SK-N-SH (cell line): Measurements from ENCODE around the gene MLLT6. TPM values are rescaled to one million over a fixed set of nuclear protein-coding genes. Genes with fewer than 3 reads are reported as not detected.

Experiments used
- CTCF ChIA-PET: fragments of 300-600, 350-600 bp; formaldehyde crosslinking; extraction: SDS; loops from one replicate; lab custom pipeline; 2021; lab: Yijun Ruan, JAX
- POLR2A ChIA-PET: fragments of 350-600 bp; sonication (Branson Sonifier 250); formaldehyde crosslinking; extraction: SDS; loops from one replicate; lab custom pipeline; 2020; ENCODE audit warnings: antibody characterized with exemption, inconsistent platforms; lab: Yijun Ruan, JAX
- DNase-seq: peaks from one replicate; pipeline ENCODE4 v3.0.0; 2012
- H2AFZ ChIP-seq: fragments of 200-600 bp; sonication (generic); 2 replicates; pipeline ENCODE4 v1.8.1; 2016; ENCODE audit warnings: antibody characterized with exemption, mild to moderate bottlenecking, low read depth
- H3F3A ChIP-seq: fragments of 200-600 bp; sonication (generic); replicated peaks from 2 replicates; pipeline ENCODE3; 2016; ENCODE audit warnings: antibody characterized with exemption, mild to moderate bottlenecking; ENCODE audit not compliant: insufficient read depth
- H3K27ac ChIP-seq, 2 experiments: fragments of 200-500 bp in 1 of 2; fragments of 200-600 bp in 1 of 2; sonication (Bioruptor generic) in 1 of 2; sonication (generic), shearing (Covaris generic) in 1 of 2; 2 replicates each; pipeline versions ENCODE4 v1.5.1 to v1.6.1; 2014 to 2016; ENCODE audit warnings: low read depth in 2 of 2, inconsistent platforms in 1 of 2, low read length in 1 of 2, mild to moderate bottlenecking in 1 of 2, mixed read lengths in 1 of 2
- H3K27me3 ChIP-seq: fragments of 200-600 bp; sonication (generic), shearing (Covaris generic); 2 replicates; pipeline ENCODE4 v1.6.1; 2016; ENCODE audit warnings: mixed run types; ENCODE audit not compliant: insufficient read depth
- H3K36me3 ChIP-seq, 2 experiments: fragments of 200-500 bp in 1 of 2; fragments of 200-600 bp in 1 of 2; sonication (Bioruptor generic) in 1 of 2; sonication (generic) in 1 of 2; replicated peaks in 1 of 2; 2 replicates each; pipeline versions ENCODE3 to v1.5.1; 2014 to 2016; ENCODE audit warnings: low read length in 1 of 2, mild to moderate bottlenecking in 1 of 2; ENCODE audit not compliant: insufficient read depth in 2 of 2, control insufficient read depth in 1 of 2
- H3K4me1 ChIP-seq, 2 experiments: fragments of 200-500 bp in 1 of 2; fragments of 200-600 bp in 1 of 2; sonication (Bioruptor generic) in 1 of 2; sonication (generic), shearing (Covaris generic) in 1 of 2; 2 replicates each; pipeline versions ENCODE4 v1.5.1 to v1.6.1; 2014 to 2016; ENCODE audit warnings: low read depth in 1 of 2, low read length in 1 of 2, mixed run types in 1 of 2; ENCODE audit not compliant: insufficient read depth in 2 of 2, control insufficient read depth in 1 of 2
- H3K4me2 ChIP-seq: fragments of 200-600 bp; sonication (generic), shearing (Covaris generic); 2 replicates; pipeline ENCODE4 v1.6.1; 2017; ENCODE audit warnings: mixed run types
- H3K4me3 ChIP-seq, 2 experiments: fragments of 200-500 bp in 1 of 2; fragments of 200-600 bp in 1 of 2; sonication (Bioruptor generic) in 1 of 2; sonication (generic), shearing (Covaris generic) in 1 of 2; 2 replicates each; pipeline versions ENCODE4 v1.5.1 to v1.8.1; 2014 to 2016; ENCODE audit warnings: low read depth in 2 of 2, inconsistent platforms in 1 of 2, low read length in 1 of 2, mild to moderate bottlenecking in 1 of 2, mixed read lengths in 1 of 2, moderate library complexity in 1 of 2
- H3K79me2 ChIP-seq: fragments of 200-600 bp; sonication (generic); 2 replicates; pipeline ENCODE4 v1.8.1; 2017; ENCODE audit warnings: mild to moderate bottlenecking; ENCODE audit not compliant: insufficient read depth
- H3K9ac ChIP-seq: fragments of 200-600 bp; sonication (generic); 2 replicates; pipeline ENCODE4 v1.6.1; 2017; ENCODE audit warnings: mixed run types
- H3K9me2 ChIP-seq: fragments of 200-600 bp; sonication (generic); 2 replicates; pipeline ENCODE4 v1.6.1; 2017; ENCODE audit warnings: mixed run types
- H3K9me3 ChIP-seq: fragments of 200-600 bp; sonication (generic); 2 replicates; pipeline ENCODE4 v1.6.1; 2017; ENCODE audit warnings: mixed run types, mild to moderate bottlenecking, moderate library complexity
- H4K20me1 ChIP-seq: fragments of 200-600 bp; sonication (generic); 2 replicates; pipeline ENCODE4 v1.6.1; 2017; ENCODE audit warnings: mild to moderate bottlenecking, mixed run types; ENCODE audit not compliant: insufficient read depth
- CHD2 ChIP-seq: fragments of 150-350 bp; IDR thresholded peaks from 2 replicates; pipeline ENCODE4 v1.6.1; 2018; ENCODE audit warnings: low read length; ENCODE audit not compliant: partially characterized antibody
- CTCF ChIP-seq: fragments of 200-600 bp; sonication (generic); IDR thresholded peaks from 2 replicates; pipeline ENCODE4 v1.6.1; 2017; ENCODE audit warnings: antibody characterized with exemption, mild to moderate bottlenecking, moderate library complexity
- EZH2phosphoT487 ChIP-seq: fragments of 200-600 bp; sonication (generic); IDR thresholded peaks from 2 replicates; pipeline ENCODE4 v1.6.1; 2017; ENCODE audit warnings: low read depth, mixed run types, mild to moderate bottlenecking, antibody characterized with exemption, moderate library complexity, borderline replicate concordance
- FOXJ3 ChIP-seq: sonication (generic); formaldehyde crosslinking; IDR thresholded peaks from 2 replicates; pipeline ENCODE4 v1.5.1; 2020; ENCODE audit warnings: mild to moderate bottlenecking, missing genetic modification reagents
- GABPA ChIP-seq: IDR thresholded peaks from 2 replicates; pipeline ENCODE4 v1.4.0; 2012; ENCODE audit warnings: low read depth, mild to moderate bottlenecking
- GATA2 ChIP-seq: sonication (generic); formaldehyde crosslinking; IDR thresholded peaks from 2 replicates; pipeline ENCODE4 v1.5.0; 2020; ENCODE audit warnings: mild to moderate bottlenecking, missing genetic modification reagents
- IRF3 ChIP-seq: fragments of 150-350 bp; IDR thresholded peaks from 2 replicates; pipeline ENCODE4 v1.6.1; 2016; ENCODE audit warnings: mild to moderate bottlenecking, low read depth, low read length
- MAX ChIP-seq: IDR thresholded peaks from 2 replicates; pipeline ENCODE4 v1.4.0; 2012; ENCODE audit warnings: low read depth
- MEF2A ChIP-seq: IDR thresholded peaks from 2 replicates; pipeline ENCODE4 v1.4.0; 2012; ENCODE audit warnings: low read depth, borderline replicate concordance
- NFIC ChIP-seq: IDR thresholded peaks from 2 replicates; pipeline ENCODE4 v1.4.0; 2012; ENCODE audit warnings: borderline replicate concordance
- NRF1 ChIP-seq: IDR thresholded peaks from 2 replicates; pipeline ENCODE4 v1.6.1; 2012; ENCODE audit warnings: low read depth, mild to moderate bottlenecking, low read length
- PBX3 ChIP-seq: IDR thresholded peaks from 2 replicates; pipeline ENCODE4; 2012
- POLR2AphosphoS5 ChIP-seq: IDR thresholded peaks from 2 replicates; pipeline ENCODE4 v1.6.1; 2012; ENCODE audit warnings: low read depth, low read length
- REST ChIP-seq: IDR thresholded peaks from 2 replicates; pipeline ENCODE4 v1.6.1; 2012; ENCODE audit warnings: mild to moderate bottlenecking, low read depth, low read length, moderate library complexity
- RXRA ChIP-seq: IDR thresholded peaks from 2 replicates; pipeline ENCODE4 v1.4.0; 2012; ENCODE audit warnings: low read depth, mild to moderate bottlenecking, borderline replicate concordance
- SMC3 ChIP-seq: IDR thresholded peaks from 2 replicates; pipeline ENCODE4 v1.6.1; 2012; ENCODE audit warnings: low read depth, low read length, improper control_type of control experiment
- TAF1 ChIP-seq: IDR thresholded peaks from 2 replicates; pipeline ENCODE4 v1.6.1; 2012; ENCODE audit warnings: low read depth, mild to moderate bottlenecking, low read length, moderate library complexity, borderline replicate concordance
- USF1 ChIP-seq: IDR thresholded peaks from 2 replicates; pipeline ENCODE4 v1.4.0; 2012; ENCODE audit warnings: low read depth, borderline replicate concordance
- YY1 ChIP-seq: IDR thresholded peaks from 2 replicates; pipeline ENCODE4 v1.4.0; 2012; ENCODE audit warnings: low read depth, mild to moderate bottlenecking
- WGBS: methylation state at CpG from one replicate; pipeline ENCODE4 v1.1.6; 2017; ENCODE audit warnings: low lambda C conversion rate; 5-methylcytosine and 5-hydroxymethylcytosine counted together
- polyA plus RNA-seq, 3 experiments: library from polyadenylated mRNA; depleted of rRNA; stranded (reverse); fragments of >200 nt; gene quantifications; 2 replicates each; pipeline ENCODE4 v1.2.3, GENCODE V29; 2012

Gene MLLT6
- polyA plus RNA-seq, 1 of the 3 experiments (the other 2 are of a cell fraction), result 41.5 TPM

GRCh38 chr17:38729886-38730525, 24.9 kb downstream of the MLLT6 start, which contains the start of gene CISD3 (continued):
- TF ChIP-seq REST, result no peak
- TF ChIP-seq CHD2, result peak; percentile 25
- TF ChIP-seq CTCF, result peak; percentile 54

GRCh38 chr17:38730526-38731379, 25.7 kb downstream of the MLLT6 start:
- Histone ChIP-seq H3K4me1 (peaks cover 10 to 67% of the 10 kb centered on the region in 2 experiments; a peak in 1 of 4 replicates), H2AFZ (peak overlapping the region; percentile 76; the same call in 1 of the 2 replicates), H3K27ac (peak overlapping the region; percentile 73 to 98), H3K36me3 (peaks cover 11 to 28% of the 10 kb centered on the region in 2 experiments), H3K9me2 (no peaks in the 10 kb centered on the region), H3K27me3 (no peaks in the 10 kb centered on the region), H3K4me3 (peak overlapping the region; percentile 78 to 79), H3K4me2 (peak overlapping the region; percentile 90), H3K9me3 (no peaks in the 10 kb centered on the region), H3K79me2 (peaks cover 28% of the 10 kb centered on the region; the same call in 1 of the 2 replicates), H3F3A (peaks cover 32% of the 10 kb centered on the region), H3K9ac (peak overlapping the region; percentile 89), H4K20me1 (peaks cover 20% of the 10 kb centered on the region; the same call in 1 of the 2 replicates)
- peak; percentile 80 for DNase-seq
- POLR2A ChIA-PET, result interaction anchor here (0.6 to 2.2 kb wide), 8 partner anchors 11 to 150 kb away, joined by 3 to 9 read pairs (median 5); partner anchors contain the start of gene MLLT6
- CTCF ChIA-PET, result interaction anchor here (0.7 to 7.4 kb wide), 15 partner anchors 12 to 670 kb away, joined by 3 to 88 read pairs (median 5); partner anchors contain the start of genes EPOP, MLLT6 and PCGF2
- 8% methylated on average over 24 of the region's 27 CpGs for WGBS
- TF ChIP-seq MAX (peak; percentile 36; the same call in 1 of the 2 replicates), RXRA (no peak), FOXJ3 (CRISPR knock-in tag) (peak; percentile 63; the same call in 1 of the 2 replicates), GATA2 (no peak), POLR2AphosphoS5 (peak; percentile 30; the same call in 1 of the 2 replicates), NRF1 (no peak), IRF3 (no peak), GABPA (no peak; the same call in 1 of the 2 replicates), USF1 (no peak), SMC3 (no peak), TAF1 (no peak), EZH2phosphoT487 (no peak), YY1 (no peak), PBX3 (no peak), NFIC (peak; percentile 42; the same call in 1 of the 2 replicates), MEF2A (no peak)
